Measurements from ENCODE around the gene CLASP2. TPM values are rescaled to one million over a fixed set of nuclear protein-coding genes. Genes with fewer than 3 reads are reported as not detected.

Gene CLASP2
- total RNA-seq, 2 donors from 2014 or later, result 65.0 to 74.8 TPM

DNA sequence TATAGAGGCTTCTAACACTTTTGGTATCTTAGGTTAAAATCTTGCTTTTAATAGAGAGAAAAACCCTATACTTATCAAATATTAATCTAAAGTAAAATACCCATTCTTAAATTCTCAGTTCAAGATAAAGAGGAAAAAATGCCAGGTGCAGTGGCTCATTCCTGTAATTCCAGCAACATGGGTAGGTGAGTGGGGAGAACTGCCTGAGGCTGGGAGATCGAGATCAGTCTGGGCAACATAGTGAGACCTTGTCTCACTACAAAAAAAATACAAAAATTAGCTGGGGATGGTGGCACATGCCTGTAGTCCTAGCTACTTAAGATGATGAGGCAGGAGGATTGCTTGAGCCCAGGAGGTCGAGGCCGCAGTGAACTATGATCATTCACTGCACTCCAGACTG, 135.8 kb downstream of the CLASP2 start:
- Histone ChIP-seq H3K36me3 (ENCODE audit: control insufficient read depth, insufficient read depth, low read length) (peaks cover 24% of the 10 kb centered on the region), H3K4me1 (ENCODE audit: control insufficient read depth, insufficient read depth, low read length) (peaks cover 24% of the 10 kb centered on the region), H3K9me3 (ENCODE audit: control insufficient read depth, low read length) (no peaks in the 10 kb centered on the region), H3K27me3 (ENCODE audit: control insufficient read depth, insufficient read depth, low read length, poor library complexity, severe bottlenecking) (no peaks in the 10 kb centered on the region), H3K4me3 (ENCODE audit: low read length) (no peak overlapping the region), H3K27ac (ENCODE audit: low read depth, low read length) (no peak overlapping the region), H3K9ac (ENCODE audit: extremely low read depth, low read length, poor library complexity, severe bottlenecking) (no peak overlapping the region)
- Mint-ChIP-seq H3K27me3 (ENCODE audit: insufficient read depth) (no peaks in the 10 kb centered on the region), H3K9me3 (no peaks in the 10 kb centered on the region), H3K4me3 (no peak overlapping the region), H3K27ac (peak overlapping the region; percentile 46), H3K4me1 (peaks cover 35% of the 10 kb centered on the region), H3K36me3 (ENCODE audit: low read depth) (peaks cover 27% of the 10 kb centered on the region)
- no peak for DNase-seq
- 88 to 90% methylated on average over 2 to 3 of the region's 3 CpGs for WGBS, 2 experiments (ENCODE audit: insufficient coverage in 1 of 2, insufficient read length in 1 of 2)
- TF ChIP-seq, protein P1, sequence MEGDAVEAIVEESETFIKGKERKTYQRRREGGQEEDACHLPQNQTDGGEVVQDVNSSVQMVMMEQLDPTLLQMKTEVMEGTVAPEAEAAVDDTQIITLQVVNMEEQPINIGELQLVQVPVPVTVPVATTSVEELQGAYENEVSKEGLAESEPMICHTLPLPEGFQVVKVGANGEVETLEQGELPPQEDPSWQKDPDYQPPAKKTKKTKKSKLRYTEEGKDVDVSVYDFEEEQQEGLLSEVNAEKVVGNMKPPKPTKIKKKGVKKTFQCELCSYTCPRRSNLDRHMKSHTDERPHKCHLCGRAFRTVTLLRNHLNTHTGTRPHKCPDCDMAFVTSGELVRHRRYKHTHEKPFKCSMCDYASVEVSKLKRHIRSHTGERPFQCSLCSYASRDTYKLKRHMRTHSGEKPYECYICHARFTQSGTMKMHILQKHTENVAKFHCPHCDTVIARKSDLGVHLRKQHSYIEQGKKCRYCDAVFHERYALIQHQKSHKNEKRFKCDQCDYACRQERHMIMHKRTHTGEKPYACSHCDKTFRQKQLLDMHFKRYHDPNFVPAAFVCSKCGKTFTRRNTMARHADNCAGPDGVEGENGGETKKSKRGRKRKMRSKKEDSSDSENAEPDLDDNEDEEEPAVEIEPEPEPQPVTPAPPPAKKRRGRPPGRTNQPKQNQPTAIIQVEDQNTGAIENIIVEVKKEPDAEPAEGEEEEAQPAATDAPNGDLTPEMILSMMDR (conservative IDR thresholded peaks at IDR 0.05), result no peak

DNA sequence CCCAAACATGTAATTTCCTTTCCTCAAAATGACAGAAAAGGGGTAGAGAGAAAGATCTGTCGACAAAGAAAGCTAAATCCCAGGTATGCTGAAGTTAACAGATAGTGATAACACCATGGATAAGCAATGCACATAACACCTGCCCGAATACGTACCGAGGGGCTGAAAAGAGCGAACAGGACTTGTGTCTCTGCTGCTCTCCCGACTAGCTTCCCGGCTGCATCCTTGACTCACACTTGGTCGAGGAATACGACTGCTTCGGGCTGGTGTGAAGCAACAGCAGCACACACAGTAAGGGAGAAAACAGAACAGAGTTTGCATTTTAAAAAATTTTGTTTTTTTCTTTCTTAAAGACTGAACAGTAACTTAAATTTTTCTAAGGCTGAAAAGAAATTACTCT, 136.4 kb downstream of the CLASP2 start:
- TF ChIP-seq, protein P1 (conservative IDR thresholded peaks at IDR 0.05), result no peak
- Histone ChIP-seq H3K36me3 (ENCODE audit: control insufficient read depth, insufficient read depth, low read length) (peaks cover 24% of the 10 kb centered on the region), H3K27me3 (ENCODE audit: control insufficient read depth, insufficient read depth, low read length, poor library complexity, severe bottlenecking) (no peaks in the 10 kb centered on the region), H3K9ac (ENCODE audit: extremely low read depth, low read length, poor library complexity, severe bottlenecking) (no peak overlapping the region), H3K4me3 (ENCODE audit: low read length) (no peak overlapping the region), H3K27ac (ENCODE audit: low read depth, low read length) (no peak overlapping the region), H3K4me1 (ENCODE audit: control insufficient read depth, insufficient read depth, low read length) (peaks cover 24% of the 10 kb centered on the region), H3K9me3 (ENCODE audit: control insufficient read depth, low read length) (no peaks in the 10 kb centered on the region)
- WGBS, 2 experiments (ENCODE audit: insufficient coverage in 1 of 2, insufficient read length in 1 of 2), result 70 to 74% methylated on average over 8 to 10 of the region's 10 CpGs
- DNase-seq, result peak; percentile 62
- H3K27ac Mint-ChIP-seq, result peak overlapping the region; percentile 86
- H3K4me1 Mint-ChIP-seq, result peaks cover 37% of the 10 kb centered on the region
- H3K36me3 Mint-ChIP-seq (ENCODE audit: low read depth), result peaks cover 24% of the 10 kb centered on the region
- H3K27me3 Mint-ChIP-seq (ENCODE audit: insufficient read depth), result no peaks in the 10 kb centered on the region
- H3K4me3 Mint-ChIP-seq, result no peak overlapping the region
- H3K9me3 Mint-ChIP-seq, result no peaks in the 10 kb centered on the region

DNA sequence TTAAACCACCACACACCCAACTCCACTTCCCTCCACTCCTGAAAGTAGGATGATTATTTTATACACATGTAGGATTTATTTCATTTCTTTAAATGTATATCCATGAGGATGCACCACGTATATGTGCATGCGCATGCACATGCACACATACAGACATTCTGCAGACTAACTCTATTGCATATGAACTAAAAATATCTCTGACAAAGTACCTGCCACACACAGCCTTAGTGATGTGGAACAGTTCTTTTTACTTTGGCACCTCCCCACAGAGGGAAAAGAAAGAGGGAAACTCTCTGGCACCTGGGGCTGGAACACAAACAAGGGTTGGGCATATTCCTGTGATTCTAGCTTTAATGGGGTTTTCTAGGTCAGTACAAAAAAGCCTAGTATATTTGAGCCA, 138.2 kb downstream of the CLASP2 start:
- WGBS, 2 experiments (ENCODE audit: insufficient coverage in 1 of 2, insufficient read length in 1 of 2), result 93% methylated on average over 2 of the region's 2 CpGs

More for the DNA sequence above, 138.2 kb downstream of the CLASP2 start:
- TF ChIP-seq, protein P1 (conservative IDR thresholded peaks at IDR 0.05), result no peak
- Histone ChIP-seq H3K9me3 (ENCODE audit: control insufficient read depth, low read length) (no peaks in the 10 kb centered on the region), H3K4me3 (ENCODE audit: low read length) (no peak overlapping the region), H3K9ac (ENCODE audit: extremely low read depth, low read length, poor library complexity, severe bottlenecking) (no peak overlapping the region), H3K36me3 (ENCODE audit: control insufficient read depth, insufficient read depth, low read length) (peaks cover 32% of the 10 kb centered on the region), H3K27me3 (ENCODE audit: control insufficient read depth, insufficient read depth, low read length, poor library complexity, severe bottlenecking) (no peaks in the 10 kb centered on the region), H3K27ac (ENCODE audit: low read depth, low read length) (no peak overlapping the region), H3K4me1 (ENCODE audit: control insufficient read depth, insufficient read depth, low read length) (peaks cover 24% of the 10 kb centered on the region)
- Mint-ChIP-seq H3K9me3 (no peaks in the 10 kb centered on the region), H3K4me1 (peaks cover 37% of the 10 kb centered on the region), H3K27me3 (ENCODE audit: insufficient read depth) (no peaks in the 10 kb centered on the region), H3K4me3 (no peak overlapping the region), H3K36me3 (ENCODE audit: low read depth) (peaks cover 29% of the 10 kb centered on the region), H3K27ac (peak overlapping the region; percentile 64)
- no peak for DNase-seq

Measured in endodermal cell (in vitro differentiated cells).